Body of pancreas (tissue), 4 donors: ENCODE data around the gene AKAP13. TPM values are rescaled to one million over a fixed set of nuclear protein-coding genes. Genes with fewer than 3 reads are reported as not detected.
A peak's percentile ranks its signal among the peaks of the same experiment; 100 is the strongest.

ENCODE experiments used
- ATAC-seq: fragments of 150-250 bp; one replicate; pipeline ENCODE4 v1.9.1; 2016
- DNase-seq, 4 donors: peaks; one replicate each; pipeline ENCODE4 v3.0.0-alpha.2; 2019
- H3K27ac ChIP-seq, 4 donors: fragments of 200-600 bp; sonication (generic); 1 replicate in 3 of 4; 2 replicates in 1 of 4; pipeline versions ENCODE4 v1.5.1 to v1.6.1; 2016 to 2019; ENCODE audit warnings: mild to moderate bottlenecking in 1 of 4, mixed read lengths in 1 of 4, moderate library complexity in 1 of 4
- H3K27me3 ChIP-seq, 2 donors: fragments of 200-600 bp; sonication (generic); one replicate each; pipeline ENCODE4 v1.6.0; 2016; ENCODE audit warnings: mild to moderate bottlenecking in 1 of 2
- H3K36me3 ChIP-seq, 2 donors: fragments of 200-600 bp; sonication (generic); replicated peaks in 1 of 2; 2 replicates each; pipeline ENCODE4 v1.5.1; 2016; ENCODE audit warnings: low read depth in 2 of 2; ENCODE audit not compliant: insufficient read depth in 1 of 2
- H3K4me1 ChIP-seq: fragments of 200-600 bp; sonication (generic); one replicate; pipeline ENCODE4 v1.6.0; 2016
- H3K4me3 ChIP-seq, 2 donors: fragments of 200-600 bp; sonication (generic); 1 replicate in 1 of 2; 2 replicates in 1 of 2; pipeline ENCODE4 v1.5.1; 2016 to 2019
- H3K9me3 ChIP-seq, 3 donors: fragments of 200-600 bp; sonication (generic); 1 replicate in 2 of 3; 2 replicates in 1 of 3; pipeline ENCODE4 v1.5.1; 2016
- POLR2A ChIP-seq, 3 donors: fragments of 450-650 bp; IDR thresholded peaks; one replicate each; pipeline ENCODE4 v1.6.1; 2016; ENCODE audit warnings: antibody characterized with exemption in 3 of 3, mild to moderate bottlenecking in 2 of 3
- WGBS, 2 donors: methylation state at CpG; one replicate each; pipeline ENCODE4 v1.1.5; 2017; 5-methylcytosine and 5-hydroxymethylcytosine counted together
- intact Hi-C: fragments of 100-400 bp; cut with DNase I; formaldehyde crosslinking; loops from one replicate; pipeline ENCODE4 v1.15.1; 2023
- total RNA-seq, 2 donors: library from RNA; depleted of rRNA; stranded (reverse); fragments of >200 nt; gene quantifications; one replicate each; pipeline ENCODE4 v1.1.0, GENCODE V29; 2016
- TF ChIP-seq, protein P1 (sequence below), 7 experiments: fragments of 450-650 bp in 4 of 7; fragments of 200-600 bp in 3 of 7; sonication (generic) in 3 of 7; IDR thresholded peaks; one replicate each; pipeline ENCODE4 v1.5.1; 2016 to 2019; ENCODE audit warnings: antibody characterized with exemption in 7 of 7

Gene AKAP13
- total RNA-seq, 2 donors from 2014 or later: 102 to 160 TPM

GRCh38 chr15:85722374-85723152, 342.2 kb downstream of the AKAP13 start:
- Histone ChIP-seq H3K36me3 (peaks cover 10 to 58% of the 10 kb centered on the region in 2 donors), H3K9me3 (no peaks in the 10 kb centered on the region), H3K27ac (no peak overlapping the region), H3K4me3 (no peak overlapping the region), H3K4me1 (peaks cover 21% of the 10 kb centered on the region), H3K27me3 (no peaks in the 10 kb centered on the region)
- intact Hi-C loops: no loop called here
- TF ChIP-seq POLR2A (IDR thresholded peaks at IDR 0.05): no peak
- TF ChIP-seq, protein P1, sequence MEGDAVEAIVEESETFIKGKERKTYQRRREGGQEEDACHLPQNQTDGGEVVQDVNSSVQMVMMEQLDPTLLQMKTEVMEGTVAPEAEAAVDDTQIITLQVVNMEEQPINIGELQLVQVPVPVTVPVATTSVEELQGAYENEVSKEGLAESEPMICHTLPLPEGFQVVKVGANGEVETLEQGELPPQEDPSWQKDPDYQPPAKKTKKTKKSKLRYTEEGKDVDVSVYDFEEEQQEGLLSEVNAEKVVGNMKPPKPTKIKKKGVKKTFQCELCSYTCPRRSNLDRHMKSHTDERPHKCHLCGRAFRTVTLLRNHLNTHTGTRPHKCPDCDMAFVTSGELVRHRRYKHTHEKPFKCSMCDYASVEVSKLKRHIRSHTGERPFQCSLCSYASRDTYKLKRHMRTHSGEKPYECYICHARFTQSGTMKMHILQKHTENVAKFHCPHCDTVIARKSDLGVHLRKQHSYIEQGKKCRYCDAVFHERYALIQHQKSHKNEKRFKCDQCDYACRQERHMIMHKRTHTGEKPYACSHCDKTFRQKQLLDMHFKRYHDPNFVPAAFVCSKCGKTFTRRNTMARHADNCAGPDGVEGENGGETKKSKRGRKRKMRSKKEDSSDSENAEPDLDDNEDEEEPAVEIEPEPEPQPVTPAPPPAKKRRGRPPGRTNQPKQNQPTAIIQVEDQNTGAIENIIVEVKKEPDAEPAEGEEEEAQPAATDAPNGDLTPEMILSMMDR (IDR thresholded peaks at IDR 0.05): no peak
- ATAC-seq (no peak), DNase-seq (no peak)
- 41 to 56% methylated on average over 1 of the region's 1 CpG for WGBS, 2 donors

GRCh38 chr15:85723960-85724945, 343.9 kb downstream of the AKAP13 start:
- intact Hi-C loops: no loop called here
- Histone ChIP-seq H3K4me1 (peaks cover 18% of the 10 kb centered on the region), H3K36me3 (peaks cover 21 to 59% of the 10 kb centered on the region in 2 donors), H3K9me3 (no peaks in the 10 kb centered on the region), H3K27me3 (no peaks in the 10 kb centered on the region), H3K4me3 (no peak overlapping the region), H3K27ac (peak overlapping the region in 3 of 4 donors; percentile 26 to 49 (median 47))
- WGBS, 2 donors: 53 to 66% methylated on average over 10 of the region's 10 CpGs
- DNase-seq (no peak), ATAC-seq (no peak)
- TF ChIP-seq POLR2A (IDR thresholded peaks at IDR 0.05): no peak
- TF ChIP-seq, protein P1 (IDR thresholded peaks at IDR 0.05): no peak

DNA sequence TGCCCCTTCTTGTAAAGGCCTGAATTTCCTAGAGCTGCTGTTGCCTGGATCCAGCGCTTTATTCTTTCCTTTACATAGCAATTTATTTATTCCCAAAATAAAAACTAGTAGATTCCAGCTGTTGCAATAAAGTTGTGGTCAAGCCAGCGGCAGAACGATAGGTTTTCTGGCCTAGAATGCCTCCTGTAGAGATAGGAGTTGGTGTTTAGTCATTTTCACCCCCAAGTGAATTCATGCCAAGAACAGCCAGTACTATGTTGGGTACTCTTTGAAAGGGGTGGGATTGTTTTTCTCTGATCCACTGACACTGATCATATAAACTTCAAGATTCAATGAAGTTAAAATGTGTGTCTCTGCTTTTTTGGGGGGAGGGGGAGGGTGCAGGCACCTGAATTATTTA, 344.6 kb downstream of the AKAP13 start:
- no peak for DNase-seq
- H3K36me3 ChIP-seq: peaks cover 21 to 56% of the 10 kb centered on the region in 2 donors
- H3K4me1 ChIP-seq: peaks cover 18% of the 10 kb centered on the region
- TF ChIP-seq, protein P1 (IDR thresholded peaks at IDR 0.05): no peak
- TF ChIP-seq POLR2A (IDR thresholded peaks at IDR 0.05): no peak
- peak; percentile 37 for ATAC-seq
- intact Hi-C loops: no loop called here
- H3K27ac ChIP-seq: peak overlapping the region in 2 of 4 donors; percentile 47 to 49
- no peak overlapping the region for H3K4me3 ChIP-seq
- no peaks in the 10 kb centered on the region for H3K27me3 ChIP-seq
- 52 to 62% methylated on average over 3 of the region's 3 CpGs for WGBS, 2 donors
- H3K9me3 ChIP-seq: no peaks in the 10 kb centered on the region

- no peaks in the 10 kb centered on the region for H3K27me3 ChIP-seq
- H3K4me3 ChIP-seq: no peak overlapping the region
- no peak for TF ChIP-seq POLR2A (IDR thresholded peaks at IDR 0.05)
- TF ChIP-seq, protein P1 (IDR thresholded peaks at IDR 0.05): no peak
- no peaks in the 10 kb centered on the region for H3K9me3 ChIP-seq
- DNase-seq (no peak), ATAC-seq (no peak)
- H3K36me3 ChIP-seq: peaks cover 21 to 58% of the 10 kb centered on the region in 2 donors
- WGBS, 2 donors: 87 to 92% methylated on average over 4 of the region's 4 CpGs
- intact Hi-C loops: no loop called here
- peaks cover 18% of the 10 kb centered on the region for H3K4me1 ChIP-seq
- H3K27ac ChIP-seq: peak overlapping the region in 2 of 4 donors; percentile 41 to 47
Observed at GRCh38 chr15:85725564-85725963, 345.2 kb downstream of the AKAP13 start.
